Measurements from ENCODE around the gene TWSG1. TPM values are rescaled to one million over a fixed set of nuclear protein-coding genes. Genes with fewer than 3 reads are reported as not detected.

Gene TWSG1
- total and polyA plus RNA-seq, 2 donors (not counting 3 experiments of a cell fraction or from before 2014, with no cell fraction given): 52.4 to 57.4 TPM

DNA sequence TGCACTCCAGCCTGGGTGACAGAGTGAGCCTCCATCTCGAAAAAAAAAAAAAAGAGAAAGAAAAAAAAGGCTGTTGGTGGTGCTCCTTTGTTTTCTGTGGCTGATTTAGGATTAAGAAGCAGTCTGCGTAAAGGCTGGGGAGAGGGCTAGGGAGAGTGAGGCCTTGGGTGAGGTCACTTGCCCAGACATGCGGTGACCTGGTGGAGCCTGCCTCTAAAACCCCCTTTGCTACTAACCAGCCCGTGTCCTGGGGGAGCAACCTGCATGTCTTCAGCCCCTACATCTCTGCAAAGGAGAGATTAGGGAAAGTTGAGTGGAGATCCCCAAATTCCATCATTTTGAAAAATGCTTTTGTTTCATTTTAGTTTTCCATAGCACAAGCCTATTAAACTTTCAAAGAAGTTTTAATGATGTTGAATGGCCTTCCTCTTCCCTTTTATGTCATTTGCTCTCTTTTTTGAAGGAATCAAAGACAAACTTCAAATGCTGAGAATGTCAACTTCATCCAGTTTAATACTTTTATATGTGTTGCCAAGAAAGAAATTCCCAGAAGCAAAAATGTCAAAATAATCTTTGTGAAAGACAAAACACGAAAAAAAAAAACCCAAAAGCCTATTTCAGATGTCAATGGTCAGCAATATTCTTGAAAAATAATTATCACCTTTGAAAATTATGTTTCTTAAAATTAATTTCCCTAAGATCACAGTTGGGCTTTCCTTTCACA, 101.8 kb downstream of the TWSG1 start:
- TF ChIP-seq, protein P1, sequence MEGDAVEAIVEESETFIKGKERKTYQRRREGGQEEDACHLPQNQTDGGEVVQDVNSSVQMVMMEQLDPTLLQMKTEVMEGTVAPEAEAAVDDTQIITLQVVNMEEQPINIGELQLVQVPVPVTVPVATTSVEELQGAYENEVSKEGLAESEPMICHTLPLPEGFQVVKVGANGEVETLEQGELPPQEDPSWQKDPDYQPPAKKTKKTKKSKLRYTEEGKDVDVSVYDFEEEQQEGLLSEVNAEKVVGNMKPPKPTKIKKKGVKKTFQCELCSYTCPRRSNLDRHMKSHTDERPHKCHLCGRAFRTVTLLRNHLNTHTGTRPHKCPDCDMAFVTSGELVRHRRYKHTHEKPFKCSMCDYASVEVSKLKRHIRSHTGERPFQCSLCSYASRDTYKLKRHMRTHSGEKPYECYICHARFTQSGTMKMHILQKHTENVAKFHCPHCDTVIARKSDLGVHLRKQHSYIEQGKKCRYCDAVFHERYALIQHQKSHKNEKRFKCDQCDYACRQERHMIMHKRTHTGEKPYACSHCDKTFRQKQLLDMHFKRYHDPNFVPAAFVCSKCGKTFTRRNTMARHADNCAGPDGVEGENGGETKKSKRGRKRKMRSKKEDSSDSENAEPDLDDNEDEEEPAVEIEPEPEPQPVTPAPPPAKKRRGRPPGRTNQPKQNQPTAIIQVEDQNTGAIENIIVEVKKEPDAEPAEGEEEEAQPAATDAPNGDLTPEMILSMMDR (IDR thresholded peaks at IDR 0.05; ENCODE audit: extremely low read depth in 1 of 2, insufficient read depth in 1 of 2, low read depth in 1 of 2, low read length in 2 of 2): no peak
- TF ChIP-seq POLR2A (IDR thresholded peaks at IDR 0.05; ENCODE audit: low read depth, low read length) (no peak), POLR2AphosphoS5 (IDR thresholded peaks at IDR 0.05; ENCODE audit: insufficient read depth, low read depth, low read length) (no peak)
- no TSS peak for BruUV-seq (replicated peaks)
- no peak overlapping the region for H3K4me2 ChIP-seq (ENCODE audit: insufficient read depth, low read length)
- H3K9ac ChIP-seq (replicated peaks; ENCODE audit: extremely low read depth, insufficient read depth, low read length): no peak overlapping the region
- DNase-seq (ENCODE audit: low read depth, low spot score): no peak
- H3K79me2 ChIP-seq (ENCODE audit: control insufficient read depth, insufficient read depth, low read length): no peaks in the 10 kb centered on the region
- H3K4me1 ChIP-seq (ENCODE audit: control insufficient read depth, extremely low read depth, insufficient read depth, low read length): no peaks in the 10 kb centered on the region
- dilution Hi-C loops (cut with MboI; ENCODE audit: extremely low pct_ligation_motif_present, low sequenced_read_pairs): no loop called here
- FAIRE-seq: no peak
- H3K27ac ChIP-seq (ENCODE audit: insufficient read depth, low read depth, low read length): no peak overlapping the region
- intact Hi-C loops (cut with micrococcal nuclease): loop anchor here (2.0 kb wide), 1 partner anchor 20 kb away; no protein-coding TSS in a partner anchor
- H3K27me3 ChIP-seq (ENCODE audit: control insufficient read depth in 2 of 2, insufficient read depth in 2 of 2, low read length in 2 of 2): no peaks in the 10 kb centered on the region
- no peaks in the 10 kb centered on the region for H4K20me1 ChIP-seq (replicated peaks; ENCODE audit: control insufficient read depth, extremely low read depth, insufficient read depth, low read length)
- H3K4me3 ChIP-seq (replicated peaks in 1 of 3; ENCODE audit: insufficient read depth in 1 of 3, low read depth in 1 of 3, low read length in 3 of 3): no peak overlapping the region
- ChIA-PET POLR2A (no interaction called here), CTCF (interaction anchor here (1.0 kb wide), 1 partner anchor 9 kb away, joined by 3 read pairs; no protein-coding TSS in a partner anchor)
- no peaks in the 10 kb centered on the region for H3K9me1 ChIP-seq (replicated peaks; ENCODE audit: control insufficient read depth, extremely low read depth, insufficient read depth, low read length)
- H2AFZ ChIP-seq (ENCODE audit: low read depth, low read length): no peak overlapping the region
- H3K9me3 ChIP-seq (replicated peaks; ENCODE audit: control insufficient read depth, insufficient read depth, low read length): no peaks in the 10 kb centered on the region
- no peaks in the 10 kb centered on the region for H3K36me3 ChIP-seq (ENCODE audit: control insufficient read depth in 2 of 2, extremely low read depth in 1 of 2, insufficient read depth in 2 of 2, low read length in 2 of 2)

DNA sequence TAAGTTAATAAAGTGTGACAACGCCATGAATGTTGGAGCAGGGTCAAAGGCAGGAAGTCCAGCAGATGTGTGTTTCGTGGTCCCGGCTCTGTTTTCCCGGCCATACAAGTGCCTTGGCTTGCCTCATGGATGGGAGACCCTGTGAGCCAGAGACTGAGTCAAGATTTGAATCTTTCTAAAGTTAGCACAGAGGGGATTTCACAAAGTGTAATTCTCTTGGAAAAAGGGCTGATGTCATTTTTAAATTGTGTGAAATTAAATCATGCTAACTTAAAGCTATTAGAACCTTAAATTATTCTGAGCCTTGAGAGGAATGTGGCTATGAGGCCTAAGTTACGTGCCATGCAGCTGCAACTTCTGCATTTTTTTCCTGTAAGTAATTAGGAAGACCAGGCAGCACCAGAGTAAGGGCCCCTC, 102.5 kb downstream of the TWSG1 start:
- ChIA-PET CTCF (interaction anchor here (1.0 to 1.3 kb wide), 2 partner anchors 10 to 12 kb away, joined by 3 read pairs; no protein-coding TSS in a partner anchor), POLR2A (no interaction called here)
- no TSS peak for BruUV-seq (replicated peaks)
- Histone ChIP-seq H3K4me2 (ENCODE audit: insufficient read depth, low read length) (no peak overlapping the region), H3K4me3 (replicated peaks in 1 of 3; ENCODE audit: insufficient read depth in 1 of 3, low read depth in 1 of 3, low read length in 3 of 3) (no peak overlapping the region), H3K36me3 (ENCODE audit: control insufficient read depth in 2 of 2, extremely low read depth in 1 of 2, insufficient read depth in 2 of 2, low read length in 2 of 2) (no peaks in the 10 kb centered on the region), H3K9ac (replicated peaks; ENCODE audit: extremely low read depth, insufficient read depth, low read length) (no peak overlapping the region), H3K9me1 (replicated peaks; ENCODE audit: control insufficient read depth, extremely low read depth, insufficient read depth, low read length) (no peaks in the 10 kb centered on the region), H4K20me1 (replicated peaks; ENCODE audit: control insufficient read depth, extremely low read depth, insufficient read depth, low read length) (no peaks in the 10 kb centered on the region), H3K4me1 (ENCODE audit: control insufficient read depth, extremely low read depth, insufficient read depth, low read length) (no peaks in the 10 kb centered on the region), H3K79me2 (ENCODE audit: control insufficient read depth, insufficient read depth, low read length) (no peaks in the 10 kb centered on the region), H3K27me3 (ENCODE audit: control insufficient read depth in 2 of 2, insufficient read depth in 2 of 2, low read length in 2 of 2) (no peaks in the 10 kb centered on the region), H2AFZ (ENCODE audit: low read depth, low read length) (peak overlapping the region; percentile 53), H3K9me3 (replicated peaks; ENCODE audit: control insufficient read depth, insufficient read depth, low read length) (no peaks in the 10 kb centered on the region), H3K27ac (ENCODE audit: insufficient read depth, low read depth, low read length) (no peak overlapping the region)
- intact Hi-C loops (cut with micrococcal nuclease): loop anchor here (2.0 kb wide), 1 partner anchor 20 kb away; no protein-coding TSS in a partner anchor
- dilution Hi-C loops (cut with MboI; ENCODE audit: extremely low pct_ligation_motif_present, low sequenced_read_pairs): no loop called here
- DNase-seq (ENCODE audit: low read depth, low spot score) (peak; percentile 26), FAIRE-seq (no peak)
- TF ChIP-seq EZH2 (IDR thresholded peaks at IDR 0.05; ENCODE audit: borderline replicate concordance, low read depth, low read length, severe bottlenecking): no peak
- TF ChIP-seq, protein P1 (IDR thresholded peaks at IDR 0.05; ENCODE audit: extremely low read depth in 1 of 2, insufficient read depth in 1 of 2, low read depth in 1 of 2, low read length in 2 of 2): no peak
- no peak for TF ChIP-seq POLR2AphosphoS5 (IDR thresholded peaks at IDR 0.05; ENCODE audit: insufficient read depth, low read depth, low read length)
- TF ChIP-seq FOS (IDR thresholded peaks at IDR 0.05; ENCODE audit: borderline replicate concordance, insufficient read depth, low read length): no peak
- TF ChIP-seq GATA2 (IDR thresholded peaks at IDR 0.05; ENCODE audit: insufficient read depth, insufficient read length, low read depth, low read length): no peak
- TF ChIP-seq POLR2A (IDR thresholded peaks at IDR 0.05; ENCODE audit: low read depth, low read length): no peak
